Measurements from ENCODE around the gene PTPRN2.

DNA sequence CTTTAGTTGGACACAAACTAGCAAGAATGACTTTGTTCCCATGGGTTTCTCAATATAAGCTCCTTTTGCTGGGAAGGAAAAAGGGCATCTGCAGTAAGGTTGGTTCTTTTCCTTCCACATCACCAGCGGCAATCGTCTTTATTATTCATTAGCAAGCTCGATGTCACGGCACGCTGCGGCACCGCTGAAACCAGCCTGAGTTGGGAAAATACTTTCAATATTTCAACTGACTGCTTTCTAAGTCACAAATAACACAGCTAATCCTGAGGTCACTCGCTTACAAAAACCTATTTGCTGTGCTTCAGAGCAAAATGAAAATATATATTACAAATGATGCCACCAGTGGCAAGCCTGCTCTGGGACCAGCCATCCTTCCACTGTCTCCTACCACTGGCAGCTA is 665.0 kb downstream of the PTPRN2 start:
- TF ChIP-seq, protein P1, sequence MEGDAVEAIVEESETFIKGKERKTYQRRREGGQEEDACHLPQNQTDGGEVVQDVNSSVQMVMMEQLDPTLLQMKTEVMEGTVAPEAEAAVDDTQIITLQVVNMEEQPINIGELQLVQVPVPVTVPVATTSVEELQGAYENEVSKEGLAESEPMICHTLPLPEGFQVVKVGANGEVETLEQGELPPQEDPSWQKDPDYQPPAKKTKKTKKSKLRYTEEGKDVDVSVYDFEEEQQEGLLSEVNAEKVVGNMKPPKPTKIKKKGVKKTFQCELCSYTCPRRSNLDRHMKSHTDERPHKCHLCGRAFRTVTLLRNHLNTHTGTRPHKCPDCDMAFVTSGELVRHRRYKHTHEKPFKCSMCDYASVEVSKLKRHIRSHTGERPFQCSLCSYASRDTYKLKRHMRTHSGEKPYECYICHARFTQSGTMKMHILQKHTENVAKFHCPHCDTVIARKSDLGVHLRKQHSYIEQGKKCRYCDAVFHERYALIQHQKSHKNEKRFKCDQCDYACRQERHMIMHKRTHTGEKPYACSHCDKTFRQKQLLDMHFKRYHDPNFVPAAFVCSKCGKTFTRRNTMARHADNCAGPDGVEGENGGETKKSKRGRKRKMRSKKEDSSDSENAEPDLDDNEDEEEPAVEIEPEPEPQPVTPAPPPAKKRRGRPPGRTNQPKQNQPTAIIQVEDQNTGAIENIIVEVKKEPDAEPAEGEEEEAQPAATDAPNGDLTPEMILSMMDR (IDR thresholded peaks at IDR 0.05) = no peak
- TF ChIP-seq ZFX (IDR thresholded peaks at IDR 0.05; ENCODE audit: borderline replicate concordance) = no peak
